ENCODE measurements around the gene NFIL3. TPM values are rescaled to one million over a fixed set of nuclear protein-coding genes. Genes with fewer than 3 reads are reported as not detected.

NFIL3 gene
- total and polyA plus RNA-seq, 2 of the 4 experiments (the other 2 are of a cell fraction) = 27.6 to 27.7 TPM

- CTCF ChIA-PET = interaction anchor here (1.5 kb wide), 1 partner anchor 15 kb away, joined by 3 read pairs; no protein-coding TSS in a partner anchor
- H4K91ac ChIP-seq (ENCODE audit: insufficient read depth, low read depth, low read length) = no peak overlapping the region
Measured at GRCh38 chr9:91382298-91382697, 41.3 kb downstream of the NFIL3 start.

More at GRCh38 chr9:91382298-91382697, 41.3 kb downstream of the NFIL3 start:
- Histone ChIP-seq H2AFZ (replicated peaks; ENCODE audit: low read length, poor library complexity) (no peak overlapping the region), H3K4me2 (ENCODE audit: low read depth, low read length) (no peak overlapping the region), H3K4me1 (ENCODE audit: control insufficient read depth, insufficient read depth, low read length) (peaks cover 3% of the 10 kb centered on the region), H3K4me3 (ENCODE audit: insufficient read depth, low read depth, low read length) (no peak overlapping the region), H3K27me3 (ENCODE audit: control insufficient read depth, insufficient read depth, low read length) (no peaks in the 10 kb centered on the region), H2BK5ac (ENCODE audit: low read depth, low read length, poor library complexity, severe bottlenecking) (no peak overlapping the region), H3K56ac (ENCODE audit: extremely low read depth, insufficient read depth, low read length) (no peak overlapping the region), H3K9me3 (ENCODE audit: control insufficient read depth, insufficient read depth, low read length) (no peaks in the 10 kb centered on the region; the same call in 1 of the 2 replicates), H3K23ac (ENCODE audit: low read depth, low read length) (no peak overlapping the region), H4K20me1 (ENCODE audit: insufficient read depth, low read length) (no peaks in the 10 kb centered on the region), H3K27ac (ENCODE audit: insufficient read depth, low read length) (no peak overlapping the region), H4K8ac (ENCODE audit: low read depth in 2 of 2, low read length in 2 of 2) (no peak overlapping the region), H3K36me3 (ENCODE audit: control insufficient read depth, insufficient read depth, low read length) (no peaks in the 10 kb centered on the region), H3K9ac (ENCODE audit: low read depth, low read length) (no peak overlapping the region), H3K18ac (ENCODE audit: low read depth, low read length) (peak overlapping the region; percentile 23; the same call in 1 of the 2 replicates), H2BK20ac (ENCODE audit: low read depth, low read length) (no peak overlapping the region), H2BK120ac (ENCODE audit: low read depth, low read length) (no peak overlapping the region), H3K4ac (ENCODE audit: low read depth, low read length) (no peak overlapping the region), H3K9me1 (ENCODE audit: insufficient read depth, low read length) (peaks cover 4% of the 10 kb centered on the region; the same call in 1 of the 2 replicates), H3K79me1 (ENCODE audit: low read depth in 1 of 2, low read length in 2 of 2) (no peaks in the 10 kb centered on the region), H3K14ac (replicated peaks; ENCODE audit: low read depth, low read length) (no peak overlapping the region), H2AK5ac (ENCODE audit: low read depth, low read length) (no peak overlapping the region), H4K5ac (ENCODE audit: low read depth, low read length) (no peak overlapping the region), H2AK9ac (replicated peaks; ENCODE audit: low read depth, low read length, poor library complexity) (no peak overlapping the region), H2BK15ac (ENCODE audit: low read depth, low read length) (no peak overlapping the region)
- intact Hi-C loops (cut with micrococcal nuclease) = no loop called here
- ATAC-seq (ENCODE audit: low read depth) (no peak), DNase-seq (no peak)
- TF ChIP-seq CEBPB (IDR thresholded peaks at IDR 0.05; ENCODE audit: low read depth, low read length) (peak; percentile 65), FOS (IDR thresholded peaks at IDR 0.05; ENCODE audit: low read depth, low read length) (no peak)
- dilution Hi-C loops (cut with HindIII; ENCODE audit: low sequenced_read_pairs, unreplicated experiment) = no loop called here
- WGBS, 2 experiments (ENCODE audit: extremely low coverage in 2 of 2, insufficient read length in 1 of 2) = no CpG with 5 or more reads among the region's 4 CpGs
- BruUV-seq (replicated peaks) = no TSS peak
- in situ Hi-C loops (cut with MboI; ENCODE audit: low sequenced_read_pairs) = no loop called here
- POLR2A ChIA-PET (ENCODE audit: unreplicated experiment) = no interaction called here
